NCI-H460 (cell line): ENCODE results near the gene ZNF860. TPM values are rescaled to one million over a fixed set of nuclear protein-coding genes. Genes with fewer than 3 reads are reported as not detected.

Experiments
- DNase-seq: peaks from one replicate; pipeline ENCODE4 v3.0.0-alpha.2; 2016; ENCODE audit warnings: low read depth; ENCODE audit errors: extremely low read depth
- polyA plus RNA-seq: library from polyadenylated mRNA; depleted of rRNA; stranded (reverse); fragments of >200 nt; gene quantifications from 2 replicates; pipeline ENCODE4 v1.2.3, GENCODE V29; 2014; cell fraction: nucleus; rRNA removed
- total RNA-seq: library from RNA; depleted of rRNA; stranded (reverse); fragments of >200 nt; shearing (Covaris generic); gene quantifications from 2 replicates; pipeline ENCODE4 v1.2.3, GENCODE V29; 2014; rRNA removed

ZNF860 gene
- 0.10 TPM in 1 of 2 replicates, not detected in the other for total RNA-seq
- 0.12 and 0.78 TPM in 2 replicates for polyA plus RNA-seq

DNA sequence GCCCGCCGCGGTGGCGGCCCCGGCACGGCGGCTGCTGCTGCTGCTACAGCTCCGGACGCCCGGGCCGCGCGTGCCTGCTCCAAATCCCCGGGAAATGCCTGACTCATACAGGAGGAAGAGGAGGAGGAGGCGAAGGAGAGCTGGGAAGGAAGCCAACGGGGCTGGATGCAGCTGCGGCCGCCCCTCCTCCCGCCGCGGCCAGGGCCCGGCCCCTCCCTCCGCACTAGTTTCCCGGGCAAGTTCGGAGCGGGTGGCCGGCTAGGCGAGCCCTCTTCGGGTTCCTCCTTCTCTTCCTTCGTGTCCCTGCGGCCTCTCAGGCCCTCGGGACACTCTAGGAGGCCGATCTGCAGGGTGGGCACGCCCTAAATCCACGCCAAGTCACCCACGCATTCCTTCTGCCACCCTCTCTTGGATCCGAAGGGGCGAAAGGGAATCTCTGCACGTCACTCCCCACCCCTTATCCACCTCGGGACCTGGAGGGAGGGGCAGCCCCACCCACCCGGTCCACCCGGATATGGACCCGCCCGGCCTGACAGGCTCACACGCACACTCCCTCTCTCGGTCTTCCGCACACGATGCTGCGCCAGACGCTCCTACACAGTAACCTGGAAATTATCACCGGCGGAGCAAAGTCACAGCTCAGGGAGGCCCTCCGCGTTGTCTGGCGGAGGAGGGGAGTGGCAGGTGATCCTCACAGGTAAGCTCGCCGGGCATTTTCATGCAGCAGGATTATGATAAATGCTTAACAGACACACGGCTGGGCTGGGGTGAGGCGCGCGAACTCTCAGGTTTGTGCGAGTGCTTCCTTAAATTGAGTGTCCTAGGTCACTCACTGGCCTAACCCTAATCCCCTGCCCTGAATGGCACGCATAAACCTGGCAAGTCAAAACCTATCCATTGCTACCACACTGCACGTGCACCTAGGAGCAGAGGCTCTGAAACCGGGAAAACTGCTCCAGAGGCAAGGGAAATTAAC is at the start of gene ZNF860, which contains the start of gene OSBPL10:
TSS of gene ZNF860 (plus strand) at position 545 of the 976 bp plus-strand sequence. CDS start 7,330 bp downstream, outside the sequence.
TSS of gene OSBPL10 (minus strand) at position 57 of the 976 bp plus-strand sequence. CDS start 83 bp downstream, outside the sequence.
- DNase-seq = peak; percentile 37

GRCh38 chr3:31932990-31933389 is 48.6 kb upstream of the ZNF860 start:
- no peak for DNase-seq

DNA sequence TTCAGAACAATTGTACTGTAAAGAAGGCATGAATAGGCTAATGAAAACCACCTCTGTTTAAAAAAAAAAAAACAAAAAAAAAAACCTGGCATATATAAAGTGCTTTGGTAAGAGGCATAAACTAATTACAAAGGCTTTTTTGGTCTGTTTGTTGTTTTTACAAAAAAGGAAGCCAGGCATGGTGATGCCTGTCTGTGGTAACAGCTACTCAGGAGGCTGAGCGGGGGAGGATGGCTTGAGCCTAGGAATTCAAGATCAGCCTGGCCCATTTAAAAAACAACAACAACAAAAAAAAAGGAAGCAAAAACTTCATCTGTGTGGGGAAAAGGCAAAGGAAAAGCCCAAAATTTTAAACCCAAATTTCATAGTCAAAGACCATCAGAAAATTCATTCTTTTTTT is 47.5 kb upstream of the ZNF860 start:
- no peak for DNase-seq

- DNase-seq = no peak
These were observed 46.7 kb upstream of the ZNF860 start for GRCh38 chr3:31934866-31935265.

- no peak for DNase-seq
These were observed 45.0 kb upstream of the ZNF860 start for GRCh38 chr3:31936420-31937060.

DNA sequence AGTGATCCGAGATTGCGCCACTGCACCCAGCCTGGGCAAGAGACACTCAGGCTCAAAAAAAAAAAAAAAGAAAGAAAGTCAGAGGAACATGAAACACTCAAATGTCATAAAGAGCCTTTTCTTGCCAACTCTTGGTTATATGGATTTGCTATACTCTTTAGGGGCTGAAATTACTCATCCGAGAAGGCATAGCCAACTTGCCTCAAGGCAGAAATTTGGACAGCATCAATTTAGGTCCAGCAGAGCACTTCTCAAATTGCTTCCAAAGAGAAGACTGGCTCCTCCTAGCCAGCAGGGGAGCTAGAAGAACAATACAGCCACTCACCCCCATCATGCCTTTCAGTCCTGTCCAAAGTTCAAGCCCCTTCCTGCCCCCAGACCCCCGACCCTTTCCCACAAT is 44.3 kb upstream of the ZNF860 start:
- DNase-seq = no peak

DNA sequence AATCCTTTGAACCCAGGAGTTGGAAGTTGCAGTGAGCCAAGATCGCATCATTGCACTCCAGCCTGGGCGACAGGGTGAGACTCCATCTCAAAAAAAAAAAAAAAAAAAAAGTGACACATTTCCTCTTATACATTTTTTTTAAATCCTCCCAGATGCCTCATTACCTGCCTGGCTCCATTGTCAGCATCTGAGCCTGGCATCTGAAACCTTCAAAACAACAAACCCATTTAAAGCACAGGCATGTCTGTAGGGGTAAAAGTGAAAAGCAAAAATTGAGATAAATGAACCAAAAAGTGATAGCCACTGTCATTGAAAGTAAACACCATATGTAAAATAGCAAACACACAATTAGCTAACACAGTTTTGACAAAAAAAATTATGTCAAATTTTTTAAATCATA is 39.1 kb upstream of the ZNF860 start:
- no peak for DNase-seq

- DNase-seq = no peak
These were observed 38.5 kb upstream of the ZNF860 start for GRCh38 chr3:31943041-31943440.

DNA sequence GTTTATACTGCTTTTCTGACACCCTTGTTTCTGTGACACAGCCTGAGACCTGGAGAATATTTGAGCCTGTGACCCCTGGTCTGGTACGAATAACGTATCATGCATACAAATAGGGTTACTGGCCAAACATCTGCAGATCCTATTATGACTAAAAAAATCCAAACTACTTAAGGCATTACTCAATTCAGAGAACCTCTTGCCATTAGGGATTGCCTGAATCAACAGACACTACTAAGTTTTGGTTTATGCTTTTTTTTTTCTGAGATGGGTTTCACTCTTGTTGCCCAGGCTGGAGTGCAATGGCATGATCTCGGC is 35.9 kb upstream of the ZNF860 start:
- DNase-seq = no peak

DNA sequence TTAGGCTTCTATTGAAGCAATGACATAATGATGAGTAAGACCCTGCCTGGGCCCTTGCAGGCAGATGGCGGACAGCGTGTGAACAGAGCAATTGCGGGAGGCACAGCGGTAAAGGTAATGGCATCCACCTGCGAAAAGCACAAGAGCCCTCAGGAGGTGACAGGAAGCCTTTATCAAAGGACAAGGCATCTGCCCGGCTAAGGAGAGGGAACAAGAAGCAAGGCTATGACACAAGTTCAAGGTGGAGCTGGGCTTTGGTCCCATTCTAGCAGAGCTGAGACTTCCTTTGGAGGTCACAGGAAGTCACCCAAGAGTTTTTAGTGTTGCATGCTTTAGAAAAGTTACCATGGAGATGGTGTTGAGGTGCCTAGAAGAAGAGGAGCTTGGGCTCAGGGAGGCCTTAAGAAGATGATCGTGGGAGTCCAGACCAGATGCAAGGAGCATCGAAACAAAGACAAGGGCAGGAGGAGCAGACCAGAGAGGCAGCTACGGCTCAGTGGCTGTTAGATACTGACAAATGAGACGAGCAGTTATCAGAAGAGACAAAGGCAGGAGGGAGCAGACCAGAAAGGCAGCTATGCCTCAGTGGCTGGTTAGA is 35.0 kb upstream of the ZNF860 start:
- no peak for DNase-seq

DNA sequence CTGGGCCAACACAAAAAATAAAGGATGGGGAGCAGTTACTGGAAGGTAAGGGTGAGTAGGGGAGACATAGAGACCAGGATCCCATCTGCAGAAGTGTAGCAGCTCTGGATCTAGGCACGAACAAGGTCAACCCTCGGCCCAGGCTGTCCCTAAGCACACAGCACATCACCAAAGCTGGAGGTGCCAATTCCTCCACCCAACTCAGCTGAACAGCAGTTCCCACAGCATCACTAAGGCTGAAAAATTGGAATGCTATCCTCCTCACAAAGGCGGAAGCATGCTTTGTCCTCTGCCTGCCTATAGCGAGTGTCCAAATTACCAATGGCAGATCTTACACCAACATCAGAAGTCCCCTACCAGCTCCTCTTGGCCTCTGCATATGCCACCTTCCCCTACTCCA is 34.4 kb upstream of the ZNF860 start:
- no peak for DNase-seq

GRCh38 chr3:31947671-31948091 is 33.9 kb upstream of the ZNF860 start:
- DNase-seq = no peak

- DNase-seq = no peak
These were observed 33.3 kb upstream of the ZNF860 start for GRCh38 chr3:31948280-31948679.

DNA sequence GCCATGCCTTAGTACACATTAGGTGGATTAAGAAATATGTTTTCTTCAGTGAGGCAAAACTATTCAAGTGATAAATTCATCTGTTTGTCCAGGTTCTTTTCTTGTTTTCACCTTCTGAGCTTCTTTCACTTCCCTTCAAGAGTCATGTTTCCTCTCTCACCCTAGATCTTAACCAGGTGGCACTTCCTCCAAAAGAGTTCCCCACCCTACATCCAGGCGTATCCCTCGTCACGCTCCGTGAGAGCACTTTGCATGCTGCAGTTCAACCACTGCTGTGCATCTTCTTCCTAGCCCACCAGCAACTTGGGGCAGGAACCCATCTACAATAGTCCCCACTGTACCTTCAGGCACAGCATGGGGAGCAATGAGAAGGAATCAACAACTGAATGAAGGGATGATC is 29.3 kb upstream of the ZNF860 start:
- no peak for DNase-seq

- no peak for DNase-seq
These were observed 28.5 kb upstream of the ZNF860 start for GRCh38 chr3:31953091-31953490.

- no peak for DNase-seq
These were observed 27.9 kb upstream of the ZNF860 start for GRCh38 chr3:31953636-31954035.

- no peak for DNase-seq
These were observed 26.0 kb upstream of the ZNF860 start for GRCh38 chr3:31955581-31955980.

DNA sequence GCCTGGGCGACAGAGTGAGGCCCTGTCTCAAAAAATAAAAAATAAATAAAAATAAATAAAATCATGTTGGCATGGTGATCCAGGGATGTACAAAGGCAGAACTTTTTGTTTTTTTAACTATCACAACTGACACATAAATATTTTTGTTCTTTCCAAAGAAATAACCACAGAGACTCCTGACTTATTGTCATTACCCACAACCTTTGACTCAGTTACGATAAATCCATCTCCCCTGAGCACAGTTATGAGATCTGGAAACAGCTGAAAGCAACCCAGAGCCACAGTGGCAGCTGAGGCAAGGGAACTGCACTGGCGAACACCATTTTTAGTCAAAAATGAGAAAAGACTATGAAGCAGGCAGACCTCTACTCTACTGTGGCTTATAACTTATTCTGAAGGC is 24.4 kb upstream of the ZNF860 start:
- no peak for DNase-seq

- no peak for DNase-seq
These were observed 22.8 kb upstream of the ZNF860 start for GRCh38 chr3:31958701-31959152.

- no peak for DNase-seq
These were observed 22.3 kb upstream of the ZNF860 start for GRCh38 chr3:31959251-31959650.
